PC-3 (cell line): ENCODE results near the gene RALA.

Experiments used
- CTCF ChIP-seq: fragments of 300-600 bp; sonication (generic); conservative IDR thresholded peaks from 2 replicates; pipeline ENCODE4 v1.5.1; 2017; ENCODE audit warnings: antibody characterized with exemption, low read depth, mild to moderate bottlenecking, low read length
- EZH2 ChIP-seq: fragments of 300-600 bp; sonication (generic); IDR thresholded peaks from one replicate; pipeline ENCODE4 v1.6.1; 2017; ENCODE audit warnings: antibody characterized with exemption, mild to moderate bottlenecking, low read length; ENCODE audit not compliant: unreplicated experiment
- EZH2phosphoT487 ChIP-seq: fragments of 300-600 bp; sonication (generic); IDR thresholded peaks from 2 replicates; pipeline ENCODE4 v1.6.1; 2018; ENCODE audit warnings: mild to moderate bottlenecking, antibody characterized with exemption, low read length, borderline replicate concordance

GRCh38 chr7:39693812-39694211 lies 70.4 kb downstream of the RALA start:
- TF ChIP-seq CTCF (no peak), EZH2phosphoT487 (no peak), EZH2 (no peak)
